SK-N-SH treated with all-trans-retinoic acid at 6 μM for 48 hours (cell line): Measurements from ENCODE around the gene GTPBP3.

Source experiments
- CSDC2 ChIP-seq: fragments of 250-450 bp; sonication (Bioruptor Pico); IDR thresholded peaks from 2 replicates; pipeline ENCODE4 v1.5.0; 2020; ENCODE audit warnings: mild to moderate bottlenecking, moderate library complexity
- ESRRG ChIP-seq: fragments of 250-450 bp; sonication (Bioruptor Pico); IDR thresholded peaks from 2 replicates; pipeline ENCODE4 v1.6.1; 2021; ENCODE audit warnings: mild to moderate bottlenecking
- ISL1 ChIP-seq: fragments of 250-450 bp; sonication (Bioruptor Pico); IDR thresholded peaks from 2 replicates; pipeline ENCODE4 v2.1.2; 2022; ENCODE audit warnings: mild to moderate bottlenecking, moderate library complexity
- PATZ1 ChIP-seq: fragments of 250-450 bp; sonication (Bioruptor Pico); IDR thresholded peaks from 2 replicates; pipeline ENCODE4 v1.8.0; 2020; ENCODE audit warnings: mild to moderate bottlenecking, moderate library complexity, borderline replicate concordance
- POU6F1 ChIP-seq: fragments of 250-450 bp; sonication (Bioruptor Pico); IDR thresholded peaks from 2 replicates; pipeline ENCODE4 v1.8.0; 2021; ENCODE audit warnings: low read depth, mild to moderate bottlenecking, moderate library complexity, borderline replicate concordance
- PPARA ChIP-seq: fragments of 250-450 bp; sonication (Bioruptor Pico); IDR thresholded peaks from 2 replicates; pipeline ENCODE4 v1.5.0; 2020; ENCODE audit warnings: mild to moderate bottlenecking, borderline replicate concordance
- SNAI2 ChIP-seq: fragments of 250-450 bp; sonication (Bioruptor Pico); IDR thresholded peaks from 2 replicates; pipeline ENCODE4 v1.5.0; 2020; ENCODE audit warnings: mild to moderate bottlenecking, moderate library complexity
- TCF4 ChIP-seq: fragments of 250-450 bp; sonication (Bioruptor Pico); IDR thresholded peaks from 2 replicates; pipeline ENCODE4 v1.8.0; 2021; ENCODE audit warnings: mild to moderate bottlenecking, moderate library complexity, borderline replicate concordance
- ZFP3 ChIP-seq: fragments of 250-450 bp; sonication (Bioruptor Pico); IDR thresholded peaks from 2 replicates; pipeline ENCODE4 v1.5.0; 2020; ENCODE audit warnings: mild to moderate bottlenecking, moderate library complexity
- ZFP30 ChIP-seq: fragments of 450-650 bp; formaldehyde crosslinking; IDR thresholded peaks from 2 replicates; pipeline ENCODE4 v1.5.0; 2022; ENCODE audit warnings: mild to moderate bottlenecking, moderate library complexity
- ZNF565 ChIP-seq: fragments of 450-650 bp; formaldehyde crosslinking; conservative IDR thresholded peaks from 2 replicates; pipeline ENCODE4 v1.5.0; 2020; ENCODE audit warnings: low read depth, mild to moderate bottlenecking, moderate library complexity
- ZNF8 ChIP-seq: fragments of 450-650 bp; formaldehyde crosslinking; IDR thresholded peaks from 2 replicates; pipeline ENCODE4 v1.5.0; 2020; ENCODE audit warnings: mild to moderate bottlenecking, moderate library complexity
- TF ChIP-seq, protein P1 (sequence below): fragments of 250-450 bp; sonication (Bioruptor Pico); IDR thresholded peaks from 2 replicates; pipeline ENCODE4 v1.5.1; 2020; ENCODE audit warnings: low read depth, mild to moderate bottlenecking, moderate library complexity

GRCh38 chr19:17327654-17328516 is 9.5 kb upstream of the GTPBP3 start:
- TF ChIP-seq ISL1 (CRISPR knock-in tag) = no peak
- TF ChIP-seq CSDC2 (CRISPR knock-in tag) = no peak
- no peak for TF ChIP-seq POU6F1
- no peak for TF ChIP-seq PPARA (CRISPR knock-in tag)
- no peak for TF ChIP-seq ESRRG (CRISPR knock-in tag)
- no peak for TF ChIP-seq SNAI2 (CRISPR knock-in tag)
- no peak for TF ChIP-seq ZNF8
- TF ChIP-seq PATZ1 (CRISPR knock-in tag) = no peak
- no peak for TF ChIP-seq TCF4 (CRISPR knock-in tag)
- TF ChIP-seq, protein P1, sequence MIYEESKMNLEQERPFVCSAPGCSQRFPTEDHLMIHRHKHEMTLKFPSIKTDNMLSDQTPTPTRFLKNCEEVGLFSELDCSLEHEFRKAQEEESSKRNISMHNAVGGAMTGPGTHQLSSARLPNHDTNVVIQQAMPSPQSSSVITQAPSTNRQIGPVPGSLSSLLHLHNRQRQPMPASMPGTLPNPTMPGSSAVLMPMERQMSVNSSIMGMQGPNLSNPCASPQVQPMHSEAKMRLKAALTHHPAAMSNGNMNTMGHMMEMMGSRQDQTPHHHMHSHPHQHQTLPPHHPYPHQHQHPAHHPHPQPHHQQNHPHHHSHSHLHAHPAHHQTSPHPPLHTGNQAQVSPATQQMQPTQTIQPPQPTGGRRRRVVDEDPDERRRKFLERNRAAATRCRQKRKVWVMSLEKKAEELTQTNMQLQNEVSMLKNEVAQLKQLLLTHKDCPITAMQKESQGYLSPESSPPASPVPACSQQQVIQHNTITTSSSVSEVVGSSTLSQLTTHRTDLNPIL (CRISPR knock-in tag) = no peak
- no peak for TF ChIP-seq ZFP30 (CRISPR knock-in tag)
- TF ChIP-seq ZNF565 (CRISPR knock-in tag) = no peak
- TF ChIP-seq ZFP3 (CRISPR knock-in tag) = no peak
